Astrocyte (in vitro differentiated cells and primary cell): Measurements from ENCODE around the gene OR10J1.

Source experiments
- CTCF ChIP-seq: IDR thresholded peaks from 2 replicates; pipeline ENCODE4 v1.5.1; 2011; ENCODE audit warnings: low read depth, mild to moderate bottlenecking, inconsistent platforms, low read length, moderate library complexity; ENCODE audit not compliant: insufficient read depth
- EZH2 ChIP-seq: IDR thresholded peaks from 2 replicates; pipeline ENCODE4 v1.6.1; 2012; ENCODE audit warnings: mild to moderate bottlenecking, low read length, inconsistent platforms; ENCODE audit not compliant: insufficient read depth

GRCh38 chr1:159469921-159470533 is 30.5 kb downstream of the OR10J1 start:
- TF ChIP-seq EZH2 (no peak), CTCF (no peak)
